GM12891 (cell line): ENCODE measurements around the gene UQCC2.

Experiments used
- POLR2A ChIP-seq: IDR thresholded peaks from 2 replicates; pipeline ENCODE4 v1.6.1; 2011; ENCODE audit warnings: low read depth, low read length, control low read depth
- SPI1 ChIP-seq: IDR thresholded peaks from 2 replicates; pipeline ENCODE4 v1.6.1; 2011; ENCODE audit warnings: low read depth, low read length, control low read depth

- no peak for TF ChIP-seq POLR2A
- no peak for TF ChIP-seq SPI1
Observed at GRCh38 chr6:33682341-33682740, 29.2 kb downstream of the UQCC2 start.
